ENCODE data around the gene STK11IP. TPM values are rescaled to one million over a fixed set of nuclear protein-coding genes. Genes with fewer than 3 reads are reported as not detected.

STK11IP gene
- total and polyA plus RNA-seq, 2 of the 4 experiments (the other 2 are of a cell fraction) = 14.5 to 19.7 TPM

DNA sequence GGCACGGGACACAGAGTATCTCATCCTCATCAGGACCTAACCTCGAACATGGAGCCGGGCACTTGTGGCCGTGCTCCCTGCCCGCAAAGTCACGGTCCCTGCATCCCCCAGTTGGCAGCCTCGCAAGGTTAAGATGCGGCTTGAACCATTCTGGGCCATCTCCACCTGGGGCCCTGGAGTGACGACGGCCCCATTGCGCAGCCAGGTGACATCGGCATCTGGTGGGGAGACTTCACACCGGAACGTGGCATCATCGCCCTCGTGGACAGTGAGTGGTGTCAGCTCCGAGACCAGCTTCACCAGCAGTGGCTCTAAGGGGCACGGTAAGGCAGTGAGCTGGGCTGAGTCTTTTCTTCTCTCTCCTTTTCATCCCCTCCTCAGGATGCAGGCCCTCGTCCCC is 41.2 kb upstream of the STK11IP start:
- H3K18ac ChIP-seq (ENCODE audit: low read depth, low read length) = no peak overlapping the region
- ChIA-PET CTCF (no interaction called here), POLR2A (ENCODE audit: unreplicated experiment) (no interaction called here)

More for the DNA sequence above, 41.2 kb upstream of the STK11IP start:
- no peak overlapping the region for H3K4me3 ChIP-seq (ENCODE audit: insufficient read depth, low read depth, low read length)
- no peak overlapping the region for H2BK15ac ChIP-seq (ENCODE audit: low read depth, low read length)
- H3K9me3 ChIP-seq (ENCODE audit: control insufficient read depth, insufficient read depth, low read length) = no peaks in the 10 kb centered on the region
- no peaks in the 10 kb centered on the region for H3K79me1 ChIP-seq (ENCODE audit: low read depth in 1 of 2, low read length in 2 of 2)
- H3K4me2 ChIP-seq (ENCODE audit: low read depth, low read length) = no peak overlapping the region
- intact Hi-C loops (cut with micrococcal nuclease) (no loop called here), in situ Hi-C loops (cut with MboI; ENCODE audit: low sequenced_read_pairs) (no loop called here), dilution Hi-C loops (cut with HindIII; ENCODE audit: low sequenced_read_pairs, unreplicated experiment) (no loop called here)
- H3K56ac ChIP-seq (ENCODE audit: extremely low read depth, insufficient read depth, low read length) = no peak overlapping the region
- no TSS peak for BruUV-seq (replicated peaks)
- no peak overlapping the region for H2BK120ac ChIP-seq (ENCODE audit: low read depth, low read length)
- no peak overlapping the region for H2BK5ac ChIP-seq (ENCODE audit: low read depth, low read length, poor library complexity, severe bottlenecking)
- H3K27ac ChIP-seq (ENCODE audit: insufficient read depth, low read length) = no peak overlapping the region
- H4K20me1 ChIP-seq (ENCODE audit: insufficient read depth, low read length) = peaks cover 3% of the 10 kb centered on the region; the same call in 1 of the 2 replicates
- H3K4me1 ChIP-seq (ENCODE audit: control insufficient read depth, insufficient read depth, low read length) = peaks cover 8% of the 10 kb centered on the region; the same call in 1 of the 2 replicates
- no peaks in the 10 kb centered on the region for H3K9me1 ChIP-seq (ENCODE audit: insufficient read depth, low read length)
- DNase-seq (no peak), ATAC-seq (ENCODE audit: low read depth) (no peak)
- H2BK20ac ChIP-seq (ENCODE audit: low read depth, low read length) = no peak overlapping the region
- H4K5ac ChIP-seq (ENCODE audit: low read depth, low read length) = no peak overlapping the region
- no peaks in the 10 kb centered on the region for H3K27me3 ChIP-seq (ENCODE audit: control insufficient read depth, insufficient read depth, low read length)
- no peak overlapping the region for H3K23ac ChIP-seq (ENCODE audit: low read depth, low read length)
- TF ChIP-seq RFX5 (IDR thresholded peaks at IDR 0.05; ENCODE audit: low read depth, low read length) (no peak), CHD1 (IDR thresholded peaks at IDR 0.05; ENCODE audit: low read depth, low read length) (no peak), POLR2A (IDR thresholded peaks at IDR 0.05; ENCODE audit: low read depth, low read length) (no peak), NFE2L2 (IDR thresholded peaks at IDR 0.05; ENCODE audit: low read depth, low read length) (no peak), SMC3 (IDR thresholded peaks at IDR 0.05; ENCODE audit: low read depth, low read length) (no peak), MXI1 (IDR thresholded peaks at IDR 0.05; ENCODE audit: borderline replicate concordance, low read depth, low read length) (no peak)
- TF ChIP-seq, protein P1, sequence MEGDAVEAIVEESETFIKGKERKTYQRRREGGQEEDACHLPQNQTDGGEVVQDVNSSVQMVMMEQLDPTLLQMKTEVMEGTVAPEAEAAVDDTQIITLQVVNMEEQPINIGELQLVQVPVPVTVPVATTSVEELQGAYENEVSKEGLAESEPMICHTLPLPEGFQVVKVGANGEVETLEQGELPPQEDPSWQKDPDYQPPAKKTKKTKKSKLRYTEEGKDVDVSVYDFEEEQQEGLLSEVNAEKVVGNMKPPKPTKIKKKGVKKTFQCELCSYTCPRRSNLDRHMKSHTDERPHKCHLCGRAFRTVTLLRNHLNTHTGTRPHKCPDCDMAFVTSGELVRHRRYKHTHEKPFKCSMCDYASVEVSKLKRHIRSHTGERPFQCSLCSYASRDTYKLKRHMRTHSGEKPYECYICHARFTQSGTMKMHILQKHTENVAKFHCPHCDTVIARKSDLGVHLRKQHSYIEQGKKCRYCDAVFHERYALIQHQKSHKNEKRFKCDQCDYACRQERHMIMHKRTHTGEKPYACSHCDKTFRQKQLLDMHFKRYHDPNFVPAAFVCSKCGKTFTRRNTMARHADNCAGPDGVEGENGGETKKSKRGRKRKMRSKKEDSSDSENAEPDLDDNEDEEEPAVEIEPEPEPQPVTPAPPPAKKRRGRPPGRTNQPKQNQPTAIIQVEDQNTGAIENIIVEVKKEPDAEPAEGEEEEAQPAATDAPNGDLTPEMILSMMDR (conservative IDR thresholded peaks at IDR 0.05; ENCODE audit: low read depth, low read length) = no peak
- no peak overlapping the region for H4K91ac ChIP-seq (ENCODE audit: insufficient read depth, low read depth, low read length)
- H2AFZ ChIP-seq (replicated peaks; ENCODE audit: low read length, poor library complexity) = no peak overlapping the region
- WGBS, 2 experiments (ENCODE audit: extremely low coverage in 2 of 2, insufficient read length in 1 of 2) = 91% methylated on average over 9 of the region's 19 CpGs; no CpG with 5 or more reads in 1 of the 2 experiments
- H4K8ac ChIP-seq (ENCODE audit: low read depth in 2 of 2, low read length in 2 of 2) = no peak overlapping the region
- no peaks in the 10 kb centered on the region for H3K36me3 ChIP-seq (ENCODE audit: control insufficient read depth, insufficient read depth, low read length)
- H2AK5ac ChIP-seq (ENCODE audit: low read depth, low read length) = no peak overlapping the region
- H3K4ac ChIP-seq (ENCODE audit: low read depth, low read length) = no peak overlapping the region
- no peak overlapping the region for H3K9ac ChIP-seq (ENCODE audit: low read depth, low read length)
- no peak overlapping the region for H2AK9ac ChIP-seq (replicated peaks; ENCODE audit: low read depth, low read length, poor library complexity)
- no peak overlapping the region for H3K14ac ChIP-seq (replicated peaks; ENCODE audit: low read depth, low read length)

Data from IMR-90 (cell line).